HG02642 (cell line): ENCODE measurements around the gene PAFAH1B1.

Experiments
- ATAC-seq: cut with Tn5 transposase; IDR thresholded peaks from one replicate; pipeline ENCODE4 v1.9.1; 2021; ENCODE audit warnings: mild to moderate bottlenecking; ENCODE audit not compliant: unreplicated experiment, poor library complexity

PAFAH1B1 gene

GRCh38 chr17:2700491-2701141, 107.2 kb downstream of the PAFAH1B1 start:
- ATAC-seq: no peak

GRCh38 chr17:2701161-2701995, 107.9 kb downstream of the PAFAH1B1 start:
- no peak for ATAC-seq

- ATAC-seq: no peak
These were observed 108.7 kb downstream of the PAFAH1B1 start for GRCh38 chr17:2701996-2702741.

GRCh38 chr17:2703181-2703580, 109.7 kb downstream of the PAFAH1B1 start:
- no peak for ATAC-seq

- no peak for ATAC-seq
These were observed 110.2 kb downstream of the PAFAH1B1 start for GRCh38 chr17:2703606-2704005.

GRCh38 chr17:2704031-2704889, 110.8 kb downstream of the PAFAH1B1 start:
- no peak for ATAC-seq

- no peak for ATAC-seq
These were observed 111.4 kb downstream of the PAFAH1B1 start for GRCh38 chr17:2704890-2705248.

- ATAC-seq: no peak
These were observed 111.8 kb downstream of the PAFAH1B1 start for GRCh38 chr17:2705263-2705662.

- ATAC-seq: no peak
These were observed 112.7 kb downstream of the PAFAH1B1 start for GRCh38 chr17:2705888-2706795.

- ATAC-seq: no peak
These were observed 113.6 kb downstream of the PAFAH1B1 start for GRCh38 chr17:2706911-2707510.

GRCh38 chr17:2707721-2708584, 114.5 kb downstream of the PAFAH1B1 start:
- ATAC-seq: no peak

- ATAC-seq: no peak
These were observed 115.2 kb downstream of the PAFAH1B1 start for GRCh38 chr17:2708585-2709182.

- ATAC-seq: peak; percentile 26
These were observed 115.8 kb downstream of the PAFAH1B1 start for GRCh38 chr17:2709183-2709661.

- ATAC-seq: no peak
These were observed 116.8 kb downstream of the PAFAH1B1 start for GRCh38 chr17:2710071-2710802.

- ATAC-seq: peak; percentile 32
These were observed 117.6 kb downstream of the PAFAH1B1 start for GRCh38 chr17:2710803-2711607.
